ENCODE results near the gene MOSMO. TPM values are rescaled to one million over a fixed set of nuclear protein-coding genes. Genes with fewer than 3 reads are reported as not detected.

The MOSMO gene
- total and polyA plus RNA-seq, 9 of the 15 experiments (the other 6 are each of a cell fraction or from before 2014, with no cell fraction given) = 1.9 to 13.3 (median 7.7) TPM

GRCh38 chr16:21994856-21995465, 12.9 kb upstream of the MOSMO start (continued):
- TF ChIP-seq MGA (IDR thresholded peaks at IDR 0.05) = peak; percentile 67
- TF ChIP-seq MYBL2 (IDR thresholded peaks at IDR 0.05; ENCODE audit: low read depth) = peak; percentile 77
- TF ChIP-seq MYBL2 (CRISPR knock-in tag; IDR thresholded peaks at IDR 0.05; ENCODE audit: borderline replicate concordance) = no peak
- TF ChIP-seq TCF7L2 (IDR thresholded peaks at IDR 0.05; ENCODE audit: low read depth, low read length) = no peak
- no peak for TF ChIP-seq ELK1 (CRISPR knock-in tag; IDR thresholded peaks at IDR 0.05)
- peak; percentile 80 for TF ChIP-seq ZNF316 (IDR thresholded peaks at IDR 0.05)
- peak; percentile 45; the same call in 1 of the 2 replicates for TF ChIP-seq EP300 (IDR thresholded peaks at IDR 0.05; ENCODE audit: low read length)
- no peak for TF ChIP-seq ZNF274 (IDR thresholded peaks at IDR 0.05; ENCODE audit: borderline replicate concordance, low read depth, low read length)
- 0 out of 2 replicates have a peak, but pooled peaks have one; percentile 3 for TF ChIP-seq ARID1B (IDR thresholded peaks at IDR 0.05)
- peak; percentile 74 for TF ChIP-seq POLR2B (IDR thresholded peaks at IDR 0.05; ENCODE audit: low read depth, partially characterized antibody)
- TF ChIP-seq FOXM1 (IDR thresholded peaks at IDR 0.05; ENCODE audit: low read depth) = peak; percentile 46; the same call in 1 of the 2 replicates
- TF ChIP-seq FOXM1 (CRISPR knock-in tag; IDR thresholded peaks at IDR 0.05; ENCODE audit: low read depth) = no peak
- TF ChIP-seq NRF1 (conservative IDR thresholded peaks at IDR 0.05 in 1 of 2, IDR thresholded peaks at IDR 0.05 in 1 of 2) = peak; percentile 58 to 61
- TF ChIP-seq SPI1 (IDR thresholded peaks at IDR 0.05; ENCODE audit: borderline replicate concordance, low read depth, low read length) = peak; percentile 55; the same call in 1 of the 2 replicates
- peak; percentile 45; the same call in 1 of the 2 replicates for TF ChIP-seq RAD51 (IDR thresholded peaks at IDR 0.05; ENCODE audit: borderline replicate concordance, low read depth)
- TF ChIP-seq SOX6 (IDR thresholded peaks at IDR 0.05) = peak; percentile 36; the same call in 1 of the 2 replicates
- peak; percentile 40; the same call in 1 of the 2 replicates for TF ChIP-seq PHF8 (IDR thresholded peaks at IDR 0.05; ENCODE audit: borderline replicate concordance, low read length)
